Measurements from ENCODE around the gene PEG3. TPM values are rescaled to one million over a fixed set of nuclear protein-coding genes. Genes with fewer than 3 reads are reported as not detected.

Gene PEG3
- total and polyA plus RNA-seq, 2 of the 13 experiments (the other 11 are each of a cell fraction or from before 2014, with no cell fraction given) = 217 to 394 TPM

GRCh38 chr19:56840451-56841192 lies at the start of gene PEG3, which contains the start of gene ZIM2 (continued):
- TF ChIP-seq SNAI1 (CRISPR knock-in tag; IDR thresholded peaks at IDR 0.05; ENCODE audit: borderline replicate concordance) (no peak), ZNF703 (CRISPR knock-in tag; IDR thresholded peaks at IDR 0.05; ENCODE audit: borderline replicate concordance) (no peak; the same call in 1 of the 2 replicates), SOX6 (IDR thresholded peaks at IDR 0.05) (no peak), SOX6 (CRISPR knock-in tag; IDR thresholded peaks at IDR 0.05) (no peak; the same call in 1 of the 2 replicates), MXD4 (CRISPR knock-in tag; IDR thresholded peaks at IDR 0.05) (no peak), REPIN1 (CRISPR knock-in tag; IDR thresholded peaks at IDR 0.05; ENCODE audit: borderline replicate concordance, low read depth) (peak; percentile 12; the same call in 1 of the 2 replicates), ZBTB7B (CRISPR knock-in tag; IDR thresholded peaks at IDR 0.05) (peak; percentile 73; the same call in 1 of the 2 replicates), HES4 (CRISPR knock-in tag; IDR thresholded peaks at IDR 0.05; ENCODE audit: borderline replicate concordance) (no peak; the same call in 1 of the 2 replicates), ZNF878 (CRISPR knock-in tag; IDR thresholded peaks at IDR 0.05) (no peak), ZBTB37 (CRISPR knock-in tag; IDR thresholded peaks at IDR 0.05) (no peak)
- TF ChIP-seq, protein P1, sequence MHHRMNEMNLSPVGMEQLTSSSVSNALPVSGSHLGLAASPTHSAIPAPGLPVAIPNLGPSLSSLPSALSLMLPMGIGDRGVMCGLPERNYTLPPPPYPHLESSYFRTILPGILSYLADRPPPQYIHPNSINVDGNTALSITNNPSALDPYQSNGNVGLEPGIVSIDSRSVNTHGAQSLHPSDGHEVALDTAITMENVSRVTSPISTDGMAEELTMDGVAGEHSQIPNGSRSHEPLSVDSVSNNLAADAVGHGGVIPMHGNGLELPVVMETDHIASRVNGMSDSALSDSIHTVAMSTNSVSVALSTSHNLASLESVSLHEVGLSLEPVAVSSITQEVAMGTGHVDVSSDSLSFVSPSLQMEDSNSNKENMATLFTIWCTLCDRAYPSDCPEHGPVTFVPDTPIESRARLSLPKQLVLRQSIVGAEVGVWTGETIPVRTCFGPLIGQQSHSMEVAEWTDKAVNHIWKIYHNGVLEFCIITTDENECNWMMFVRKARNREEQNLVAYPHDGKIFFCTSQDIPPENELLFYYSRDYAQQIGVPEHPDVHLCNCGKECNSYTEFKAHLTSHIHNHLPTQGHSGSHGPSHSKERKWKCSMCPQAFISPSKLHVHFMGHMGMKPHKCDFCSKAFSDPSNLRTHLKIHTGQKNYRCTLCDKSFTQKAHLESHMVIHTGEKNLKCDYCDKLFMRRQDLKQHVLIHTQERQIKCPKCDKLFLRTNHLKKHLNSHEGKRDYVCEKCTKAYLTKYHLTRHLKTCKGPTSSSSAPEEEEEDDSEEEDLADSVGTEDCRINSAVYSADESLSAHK (CRISPR knock-in tag; IDR thresholded peaks at IDR 0.05; ENCODE audit: borderline replicate concordance) = no peak
- TF ChIP-seq, protein P2, sequence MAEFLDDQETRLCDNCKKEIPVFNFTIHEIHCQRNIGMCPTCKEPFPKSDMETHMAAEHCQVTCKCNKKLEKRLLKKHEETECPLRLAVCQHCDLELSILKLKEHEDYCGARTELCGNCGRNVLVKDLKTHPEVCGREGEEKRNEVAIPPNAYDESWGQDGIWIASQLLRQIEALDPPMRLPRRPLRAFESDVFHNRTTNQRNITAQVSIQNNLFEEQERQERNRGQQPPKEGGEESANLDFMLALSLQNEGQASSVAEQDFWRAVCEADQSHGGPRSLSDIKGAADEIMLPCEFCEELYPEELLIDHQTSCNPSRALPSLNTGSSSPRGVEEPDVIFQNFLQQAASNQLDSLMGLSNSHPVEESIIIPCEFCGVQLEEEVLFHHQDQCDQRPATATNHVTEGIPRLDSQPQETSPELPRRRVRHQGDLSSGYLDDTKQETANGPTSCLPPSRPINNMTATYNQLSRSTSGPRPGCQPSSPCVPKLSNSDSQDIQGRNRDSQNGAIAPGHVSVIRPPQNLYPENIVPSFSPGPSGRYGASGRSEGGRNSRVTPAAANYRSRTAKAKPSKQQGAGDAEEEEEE (CRISPR knock-in tag; IDR thresholded peaks at IDR 0.05; ENCODE audit: borderline replicate concordance) = no peak
- TF ChIP-seq, protein P3, sequence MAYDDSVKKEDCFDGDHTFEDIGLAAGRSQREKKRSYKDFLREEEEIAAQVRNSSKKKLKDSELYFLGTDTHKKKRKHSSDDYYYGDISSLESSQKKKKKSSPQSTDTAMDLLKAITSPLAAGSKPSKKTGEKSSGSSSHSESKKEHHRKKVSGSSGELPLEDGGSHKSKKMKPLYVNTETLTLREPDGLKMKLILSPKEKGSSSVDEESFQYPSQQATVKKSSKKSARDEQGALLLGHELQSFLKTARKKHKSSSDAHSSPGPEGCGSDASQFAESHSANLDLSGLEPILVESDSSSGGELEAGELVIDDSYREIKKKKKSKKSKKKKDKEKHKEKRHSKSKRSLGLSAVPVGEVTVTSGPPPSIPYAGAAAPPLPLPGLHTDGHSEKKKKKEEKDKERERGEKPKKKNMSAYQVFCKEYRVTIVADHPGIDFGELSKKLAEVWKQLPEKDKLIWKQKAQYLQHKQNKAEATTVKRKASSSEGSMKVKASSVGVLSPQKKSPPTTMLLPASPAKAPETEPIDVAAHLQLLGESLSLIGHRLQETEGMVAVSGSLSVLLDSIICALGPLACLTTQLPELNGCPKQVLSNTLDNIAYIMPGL (CRISPR knock-in tag; IDR thresholded peaks at IDR 0.05; ENCODE audit: borderline replicate concordance in 1 of 2, low read depth in 1 of 2) = 0 out of 4 replicates have a peak, but pooled peaks of 1 of the 2 experiments have one; percentile 16
- TF ChIP-seq, protein P4, sequence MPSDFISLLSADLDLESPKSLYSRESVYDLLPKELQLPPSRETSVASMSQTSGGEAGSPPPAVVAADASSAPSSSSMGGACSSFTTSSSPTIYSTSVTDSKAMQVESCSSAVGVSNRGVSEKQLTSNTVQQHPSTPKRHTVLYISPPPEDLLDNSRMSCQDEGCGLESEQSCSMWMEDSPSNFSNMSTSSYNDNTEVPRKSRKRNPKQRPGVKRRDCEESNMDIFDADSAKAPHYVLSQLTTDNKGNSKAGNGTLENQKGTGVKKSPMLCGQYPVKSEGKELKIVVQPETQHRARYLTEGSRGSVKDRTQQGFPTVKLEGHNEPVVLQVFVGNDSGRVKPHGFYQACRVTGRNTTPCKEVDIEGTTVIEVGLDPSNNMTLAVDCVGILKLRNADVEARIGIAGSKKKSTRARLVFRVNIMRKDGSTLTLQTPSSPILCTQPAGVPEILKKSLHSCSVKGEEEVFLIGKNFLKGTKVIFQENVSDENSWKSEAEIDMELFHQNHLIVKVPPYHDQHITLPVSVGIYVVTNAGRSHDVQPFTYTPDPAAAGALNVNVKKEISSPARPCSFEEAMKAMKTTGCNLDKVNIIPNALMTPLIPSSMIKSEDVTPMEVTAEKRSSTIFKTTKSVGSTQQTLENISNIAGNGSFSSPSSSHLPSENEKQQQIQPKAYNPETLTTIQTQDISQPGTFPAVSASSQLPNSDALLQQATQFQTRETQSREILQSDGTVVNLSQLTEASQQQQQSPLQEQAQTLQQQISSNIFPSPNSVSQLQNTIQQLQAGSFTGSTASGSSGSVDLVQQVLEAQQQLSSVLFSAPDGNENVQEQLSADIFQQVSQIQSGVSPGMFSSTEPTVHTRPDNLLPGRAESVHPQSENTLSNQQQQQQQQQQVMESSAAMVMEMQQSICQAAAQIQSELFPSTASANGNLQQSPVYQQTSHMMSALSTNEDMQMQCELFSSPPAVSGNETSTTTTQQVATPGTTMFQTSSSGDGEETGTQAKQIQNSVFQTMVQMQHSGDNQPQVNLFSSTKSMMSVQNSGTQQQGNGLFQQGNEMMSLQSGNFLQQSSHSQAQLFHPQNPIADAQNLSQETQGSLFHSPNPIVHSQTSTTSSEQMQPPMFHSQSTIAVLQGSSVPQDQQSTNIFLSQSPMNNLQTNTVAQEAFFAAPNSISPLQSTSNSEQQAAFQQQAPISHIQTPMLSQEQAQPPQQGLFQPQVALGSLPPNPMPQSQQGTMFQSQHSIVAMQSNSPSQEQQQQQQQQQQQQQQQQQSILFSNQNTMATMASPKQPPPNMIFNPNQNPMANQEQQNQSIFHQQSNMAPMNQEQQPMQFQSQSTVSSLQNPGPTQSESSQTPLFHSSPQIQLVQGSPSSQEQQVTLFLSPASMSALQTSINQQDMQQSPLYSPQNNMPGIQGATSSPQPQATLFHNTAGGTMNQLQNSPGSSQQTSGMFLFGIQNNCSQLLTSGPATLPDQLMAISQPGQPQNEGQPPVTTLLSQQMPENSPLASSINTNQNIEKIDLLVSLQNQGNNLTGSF (CRISPR knock-in tag; IDR thresholded peaks at IDR 0.05) = peak; percentile 38; the same call in 1 of the 2 replicates

Data from HepG2 (cell line).